ENCODE data around the gene CDC42BPA.
"Not testable (repeated sequence)": the region's sequence is repeated elsewhere in the genome, so short reads cannot be mapped to it uniquely, and the experiment has no call there.

The CDC42BPA gene

DNA sequence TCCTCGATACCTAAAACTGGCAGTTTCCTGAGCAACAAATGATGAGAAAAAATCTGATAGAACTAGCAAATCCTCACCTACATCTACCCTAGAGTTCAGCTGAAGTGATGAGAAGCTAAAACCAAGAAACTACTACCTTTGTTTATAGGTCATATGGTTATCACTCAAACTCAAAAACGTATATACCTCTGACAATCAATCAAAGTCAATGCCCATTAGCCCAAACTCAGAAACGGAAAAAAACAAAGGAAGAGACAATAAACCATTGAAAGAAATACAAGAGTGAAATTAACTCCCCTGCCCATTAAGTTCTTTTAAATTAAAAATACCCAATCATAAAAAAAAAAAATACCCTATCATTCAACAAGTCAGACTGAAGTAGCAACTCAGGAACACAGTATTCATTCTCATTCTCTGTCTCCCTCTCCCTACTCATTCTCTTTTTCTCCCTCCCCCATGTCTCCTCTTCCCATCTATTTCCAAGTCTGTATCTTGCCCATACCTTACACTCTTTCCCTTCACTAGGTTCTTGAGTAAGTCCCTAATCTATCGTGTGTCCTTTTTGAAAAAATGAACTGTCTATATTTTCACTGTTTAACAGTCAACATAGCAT is 6.8 kb downstream of the CDC42BPA start:
- in situ Hi-C loops (cut with MboI; ENCODE audit: low sequenced_read_pairs): no loop called here

GRCh38 chr1:227308367-227309336 is 9.6 kb downstream of the CDC42BPA start:
- in situ Hi-C loops (cut with MboI; ENCODE audit: low sequenced_read_pairs): no loop called here

GRCh38 chr1:227306689-227307088 is 11.6 kb downstream of the CDC42BPA start:
- in situ Hi-C loops (cut with MboI; ENCODE audit: low sequenced_read_pairs): no loop called here

- in situ Hi-C loops (cut with MboI; ENCODE audit: low sequenced_read_pairs): no loop called here
Measured at GRCh38 chr1:227305894-227306626, 12.2 kb downstream of the CDC42BPA start.

- in situ Hi-C loops (cut with MboI; ENCODE audit: low sequenced_read_pairs): no loop called here
Measured at GRCh38 chr1:227304665-227305064, 13.6 kb downstream of the CDC42BPA start.

- in situ Hi-C loops (cut with MboI; ENCODE audit: low sequenced_read_pairs): no loop called here
Measured at GRCh38 chr1:227303662-227304061, 14.6 kb downstream of the CDC42BPA start.

DNA sequence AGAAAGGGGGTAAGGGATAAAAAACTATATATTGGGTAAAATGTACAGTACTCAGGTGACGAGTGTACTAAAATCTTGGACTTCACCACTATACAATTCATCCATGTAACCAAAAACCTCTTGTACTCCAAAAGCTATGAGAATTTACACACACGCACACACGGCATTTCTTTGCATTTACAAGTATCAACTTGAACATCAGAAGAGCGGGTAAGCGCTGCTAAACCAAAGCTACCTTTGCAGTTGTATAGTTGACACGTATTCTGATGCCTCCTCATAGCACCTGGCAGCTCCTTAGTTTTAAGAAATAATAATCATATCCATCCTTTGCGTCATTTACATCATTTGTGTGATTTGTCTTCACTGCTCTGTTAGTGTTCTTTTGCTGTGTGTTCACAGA is 17.6 kb downstream of the CDC42BPA start:
- in situ Hi-C loops (cut with MboI; ENCODE audit: low sequenced_read_pairs): no loop called here

DNA sequence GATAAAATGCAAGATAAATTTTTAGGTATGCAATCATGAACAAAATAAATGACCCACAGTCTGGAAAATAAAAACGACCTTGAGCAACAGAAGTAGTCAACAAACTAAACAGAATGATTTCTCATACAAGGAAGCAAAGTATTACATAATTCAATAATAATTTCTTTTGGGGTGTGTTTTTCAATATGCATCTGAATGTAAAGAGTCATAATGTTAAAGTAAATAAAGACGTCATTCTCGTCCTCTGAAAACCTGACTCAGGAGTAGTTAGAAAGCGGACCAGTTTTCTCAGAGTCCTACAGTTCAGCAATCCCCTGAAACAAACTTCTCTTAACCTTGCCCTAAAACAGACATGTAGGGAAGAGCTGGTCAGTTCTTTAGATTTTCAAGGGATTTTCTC is 18.6 kb downstream of the CDC42BPA start:
- in situ Hi-C loops (cut with MboI; ENCODE audit: low sequenced_read_pairs): no loop called here

DNA sequence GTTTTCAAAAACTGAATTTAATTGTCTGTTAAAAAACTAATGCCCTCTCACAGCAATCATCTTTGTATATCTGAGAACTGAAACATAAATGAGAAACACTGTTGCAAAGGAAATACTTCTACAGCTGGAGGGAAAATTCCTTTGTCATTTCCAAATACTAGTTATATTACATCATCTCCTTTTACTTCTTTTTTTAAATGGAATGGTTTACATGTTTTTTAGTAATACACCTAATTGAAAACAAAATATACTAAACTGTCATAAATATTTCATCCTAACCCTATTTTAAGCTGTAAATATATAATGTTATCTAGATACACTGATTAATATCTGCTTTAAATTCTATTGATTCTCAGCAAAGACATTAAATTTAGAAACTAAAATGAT is 19.1 kb downstream of the CDC42BPA start:
- in situ Hi-C loops (cut with MboI; ENCODE audit: low sequenced_read_pairs): no loop called here

DNA sequence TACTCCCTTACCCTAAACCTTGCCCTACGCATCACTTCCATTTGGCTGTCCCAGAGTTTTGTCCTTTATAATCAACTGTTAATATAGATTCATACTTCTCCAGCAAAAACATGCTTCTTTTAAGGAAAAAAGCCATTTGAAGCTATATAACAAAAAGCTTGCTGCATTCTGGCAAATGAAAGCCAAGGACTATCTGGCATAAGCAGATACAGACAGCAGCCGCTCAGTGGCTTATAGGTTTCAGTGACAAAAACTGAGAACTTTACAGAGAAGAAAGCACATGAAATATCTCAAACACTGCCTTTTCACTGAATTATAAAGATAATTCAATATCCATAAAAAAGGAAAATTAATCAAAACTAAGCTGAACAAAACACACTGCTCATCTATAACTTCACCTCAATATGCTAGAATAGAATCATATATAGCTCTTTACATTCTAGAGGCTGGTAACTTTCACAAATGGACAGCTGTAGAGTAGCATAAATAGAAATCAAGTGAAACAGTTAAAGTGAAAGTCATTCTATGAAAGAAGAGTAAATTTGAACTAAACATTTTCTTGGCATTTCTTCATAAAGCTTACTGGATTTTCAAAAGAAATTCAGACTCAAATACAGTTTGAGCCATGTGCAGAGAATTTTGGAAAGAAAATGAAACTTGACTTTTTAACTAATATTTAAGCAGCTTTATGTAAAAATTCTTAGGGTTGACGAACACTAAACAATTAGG is 19.6 kb downstream of the CDC42BPA start:
- in situ Hi-C loops (cut with MboI; ENCODE audit: low sequenced_read_pairs): no loop called here

DNA sequence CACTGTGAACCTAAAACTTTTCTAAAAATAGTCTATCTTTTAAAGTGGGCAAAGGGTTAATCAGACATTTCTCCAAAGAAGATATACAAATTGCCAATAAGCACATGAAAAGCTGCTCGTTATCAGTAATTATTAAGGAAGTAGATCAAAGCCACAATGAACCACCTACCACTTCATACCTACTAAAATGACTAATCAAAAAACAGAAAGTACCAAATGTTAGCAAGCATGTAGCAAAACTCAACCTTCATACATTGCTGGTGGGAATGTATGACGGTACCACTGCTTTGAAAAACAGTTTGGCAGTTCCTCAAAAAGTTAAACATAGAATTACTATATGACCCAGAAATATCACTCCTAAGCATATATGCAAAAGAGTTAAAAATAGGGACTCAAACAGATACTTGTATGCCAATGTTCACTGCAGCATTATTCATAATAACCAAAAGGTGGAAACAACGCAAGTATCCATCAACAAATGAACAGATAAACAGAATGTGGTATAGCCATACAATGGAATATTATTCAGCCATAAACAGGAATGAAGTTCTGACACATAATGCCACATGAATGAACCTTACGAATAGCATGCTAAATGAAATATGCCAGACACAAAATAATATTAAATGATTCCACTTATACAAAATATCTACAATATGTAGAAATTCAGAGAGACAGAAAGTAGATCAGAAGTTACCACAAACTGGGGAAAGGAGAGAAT is 21.1 kb downstream of the CDC42BPA start:
- in situ Hi-C loops (cut with MboI; ENCODE audit: low sequenced_read_pairs): no loop called here

DNA sequence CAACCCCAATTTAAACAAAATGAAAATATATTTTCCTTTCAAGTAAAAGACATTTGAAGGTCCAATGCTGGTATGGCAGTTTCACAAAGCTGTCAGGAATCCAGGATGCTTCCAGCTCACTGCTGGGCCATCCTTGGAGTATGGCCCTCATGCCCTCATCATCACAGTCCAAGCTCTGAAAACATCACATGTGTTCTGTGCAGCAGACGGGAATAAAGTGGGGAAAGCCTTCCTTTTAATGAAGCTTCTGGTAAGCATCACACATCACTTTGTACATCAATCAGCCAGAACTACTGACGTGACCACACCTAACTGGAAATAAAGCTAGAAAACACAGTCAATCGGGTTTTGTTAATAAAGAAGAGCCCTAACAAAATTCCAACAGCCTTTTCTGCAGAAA is 22.7 kb downstream of the CDC42BPA start:
- in situ Hi-C loops (cut with MboI; ENCODE audit: low sequenced_read_pairs): no loop called here

- in situ Hi-C loops (cut with MboI; ENCODE audit: low sequenced_read_pairs): no loop called here
Measured at GRCh38 chr1:227285745-227286144, 32.5 kb downstream of the CDC42BPA start.

DNA sequence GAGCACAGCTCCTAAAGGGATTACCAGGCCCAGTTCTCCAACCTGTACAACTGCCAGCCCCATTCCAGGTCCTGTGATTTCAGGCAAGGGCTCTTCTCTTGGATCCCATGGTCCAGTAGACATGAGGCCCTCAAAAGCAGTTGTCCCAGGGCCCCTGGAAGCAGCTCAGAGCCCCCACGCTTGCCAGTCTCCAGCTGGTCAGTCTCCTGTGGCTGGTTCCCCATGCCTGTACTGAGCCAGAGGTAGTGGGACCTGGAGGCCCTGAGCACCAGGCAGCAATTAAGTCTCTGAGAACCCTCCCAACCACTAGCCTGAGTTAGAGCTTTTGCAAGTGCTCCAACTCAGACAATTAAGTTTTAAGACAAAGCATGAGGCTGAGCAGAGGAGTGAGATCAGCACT is 36.9 kb downstream of the CDC42BPA start:
- in situ Hi-C loops (cut with MboI; ENCODE audit: low sequenced_read_pairs): no loop called here

DNA sequence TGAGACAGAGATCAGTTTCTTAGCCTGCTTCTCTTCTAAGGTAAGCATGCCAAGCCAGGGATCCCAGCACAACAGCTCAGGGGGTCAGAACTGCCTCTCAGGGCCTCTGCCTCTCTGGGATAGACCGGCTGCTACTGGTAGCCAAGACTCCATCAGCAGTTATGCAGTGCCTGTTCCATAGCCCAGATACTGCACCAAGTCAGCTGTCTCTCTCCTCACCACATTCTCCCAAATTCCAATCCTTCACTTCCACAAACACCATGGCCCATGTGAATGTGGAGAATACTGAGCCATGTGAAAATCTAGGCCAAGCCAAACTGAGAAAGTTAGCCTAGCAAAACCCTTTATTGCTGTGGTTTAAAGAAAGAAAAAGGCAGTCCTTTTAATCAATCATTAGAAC is 37.5 kb downstream of the CDC42BPA start:
- in situ Hi-C loops (cut with MboI; ENCODE audit: low sequenced_read_pairs): no loop called here

DNA sequence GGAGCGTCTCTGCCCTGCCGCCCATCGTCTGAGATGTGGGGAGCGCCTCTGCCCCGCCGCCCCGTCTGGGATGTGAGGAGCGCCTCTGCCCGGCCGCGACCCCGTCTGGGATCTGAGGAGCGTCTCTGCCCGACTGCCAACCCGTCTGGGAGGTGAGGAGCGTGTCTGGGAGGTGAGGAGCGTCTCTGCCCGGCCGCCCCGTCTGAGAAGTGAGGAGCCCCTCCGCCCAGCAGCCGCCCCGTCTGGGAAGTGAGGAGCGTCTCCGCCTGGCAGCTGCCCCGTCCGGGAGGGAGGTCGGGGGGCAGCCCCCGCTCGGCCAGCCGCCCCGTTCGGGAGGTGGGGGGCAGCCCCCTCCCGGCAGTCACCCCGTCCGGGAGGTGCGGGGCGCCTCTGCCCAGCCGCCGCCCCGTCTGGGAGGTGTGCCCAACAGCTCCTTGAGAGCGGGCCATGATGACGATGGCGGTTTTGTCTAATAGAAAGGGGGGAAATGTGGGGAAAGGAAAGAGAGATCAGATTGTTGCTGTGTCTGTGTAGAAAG is 42.1 kb downstream of the CDC42BPA start:
- in situ Hi-C loops (cut with MboI; ENCODE audit: low sequenced_read_pairs): not testable (repeated sequence)

DNA sequence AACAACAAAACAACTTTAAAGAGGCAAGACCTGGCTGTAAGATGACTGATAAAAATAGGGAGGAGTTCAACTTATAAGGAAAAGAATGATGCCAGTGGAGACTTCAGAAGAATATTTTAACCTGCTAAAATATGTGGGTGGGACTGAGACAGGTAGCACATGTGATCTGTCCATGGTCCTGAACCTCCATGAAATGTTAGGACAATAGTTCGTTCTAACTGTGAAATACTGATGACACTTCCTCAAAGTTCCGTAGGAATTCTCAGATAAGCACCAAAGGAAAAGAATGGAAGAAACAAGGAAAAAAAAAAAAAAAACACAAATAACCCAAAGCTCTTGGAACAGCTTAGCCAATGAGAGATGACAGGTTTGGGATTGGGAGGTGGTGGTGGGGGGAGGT is 44.7 kb downstream of the CDC42BPA start:
- in situ Hi-C loops (cut with MboI; ENCODE audit: low sequenced_read_pairs): no loop called here

DNA sequence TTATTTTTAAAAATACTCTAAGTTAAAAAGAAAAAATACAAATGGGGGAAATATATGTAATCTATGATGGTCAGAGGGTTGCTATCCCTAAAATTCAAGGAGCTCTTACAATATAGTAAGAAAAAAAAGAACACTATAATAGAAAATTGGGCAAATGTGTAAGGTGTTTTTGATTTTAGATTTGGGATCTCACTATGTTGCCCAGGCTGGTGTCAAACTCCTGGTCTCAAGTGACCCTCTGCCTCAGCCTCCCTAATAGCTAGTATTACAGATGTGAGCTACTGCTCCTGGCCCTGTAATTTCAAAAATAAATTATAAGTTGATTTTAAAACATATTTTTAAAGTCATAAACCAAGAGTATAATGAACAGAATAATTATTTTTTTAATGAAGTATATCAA is 45.9 kb downstream of the CDC42BPA start:
- in situ Hi-C loops (cut with MboI; ENCODE audit: low sequenced_read_pairs): no loop called here

DNA sequence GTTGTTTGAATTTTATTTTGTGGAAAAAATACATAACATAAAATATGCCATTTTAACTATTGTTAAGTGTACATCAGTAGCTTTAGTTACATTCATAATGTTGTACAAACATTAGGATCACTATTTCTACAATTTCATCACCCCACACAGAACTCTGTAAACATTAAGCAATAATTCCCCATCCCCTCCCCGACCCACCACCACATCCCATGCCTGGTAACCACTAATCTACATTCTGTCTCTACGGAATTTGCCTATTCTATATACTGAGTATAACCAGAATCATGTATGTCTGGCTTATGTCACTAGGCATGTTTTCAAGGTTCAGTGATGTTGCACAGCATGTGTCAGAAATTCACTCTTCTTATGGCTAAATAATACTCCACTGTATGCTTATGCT is 47.7 kb downstream of the CDC42BPA start:
- in situ Hi-C loops (cut with MboI; ENCODE audit: low sequenced_read_pairs): no loop called here

GRCh38 chr1:227268943-227269342 is 49.3 kb downstream of the CDC42BPA start:
- in situ Hi-C loops (cut with MboI; ENCODE audit: low sequenced_read_pairs): no loop called here
